ENCODE results near the gene FKBP7. TPM values are rescaled to one million over a fixed set of nuclear protein-coding genes. Genes with fewer than 3 reads are reported as not detected.
A peak's percentile ranks its signal among the peaks of the same experiment; 100 is the strongest.
"Not testable (repeated sequence)": the region's sequence is repeated elsewhere in the genome, so short reads cannot be mapped to it uniquely, and the experiment has no call there.

FKBP7 gene
- total RNA-seq, 1 donor, result 35.5 TPM

GRCh38 chr2:178473373-178473772 lies 5.0 kb downstream of the FKBP7 start:
- no peak overlapping the region for H3K4me3 ChIP-seq (ENCODE audit: low read depth, low read length)
- no peak for DNase-seq (ENCODE audit: low read depth)
- no peak for TF ChIP-seq CTCF (IDR thresholded peaks at IDR 0.05; ENCODE audit: insufficient read depth, low read length)

GRCh38 chr2:178471313-178471712 lies 7.1 kb downstream of the FKBP7 start:
- H3K4me3 ChIP-seq (ENCODE audit: low read depth, low read length); DNase-seq (ENCODE audit: low read depth): not testable (repeated sequence)

GRCh38 chr2:178469219-178469849 lies 9.1 kb downstream of the FKBP7 start:
- H3K4me3 ChIP-seq (ENCODE audit: low read depth, low read length), result no peak overlapping the region
- DNase-seq (ENCODE audit: low read depth), result no peak
- no peak for TF ChIP-seq CTCF (IDR thresholded peaks at IDR 0.05; ENCODE audit: insufficient read depth, low read length)

- DNase-seq (ENCODE audit: low read depth), result no peak
- no peak overlapping the region for H3K4me3 ChIP-seq (ENCODE audit: low read depth, low read length)
- TF ChIP-seq CTCF (IDR thresholded peaks at IDR 0.05; ENCODE audit: insufficient read depth, low read length), result no peak
These were observed 21.0 kb downstream of the FKBP7 start for GRCh38 chr2:178457390-178457886.

- no peak overlapping the region for H3K4me3 ChIP-seq (ENCODE audit: low read depth, low read length)
- DNase-seq (ENCODE audit: low read depth), result no peak
- no peak for TF ChIP-seq CTCF (IDR thresholded peaks at IDR 0.05; ENCODE audit: insufficient read depth, low read length)
These were observed 22.5 kb downstream of the FKBP7 start for GRCh38 chr2:178455947-178456346.

GRCh38 chr2:178452870-178453269 lies 25.5 kb downstream of the FKBP7 start:
- no peak for TF ChIP-seq CTCF (IDR thresholded peaks at IDR 0.05; ENCODE audit: insufficient read depth, low read length)
- no peak overlapping the region for H3K4me3 ChIP-seq (ENCODE audit: low read depth, low read length)
- DNase-seq (ENCODE audit: low read depth), result peak; percentile 22

- TF ChIP-seq CTCF (IDR thresholded peaks at IDR 0.05; ENCODE audit: insufficient read depth, low read length), result no peak
- H3K4me3 ChIP-seq (ENCODE audit: low read depth, low read length), result no peak overlapping the region
- DNase-seq (ENCODE audit: low read depth), result no peak
These were observed 26.1 kb downstream of the FKBP7 start for GRCh38 chr2:178452334-178452733.

Data from fibroblast of the aortic adventitia (primary cell).